IPS-15b (cell line): ENCODE results near the gene MYCN.
"Not testable (repeated sequence)": the region's sequence is repeated elsewhere in the genome, so short reads cannot be mapped to it uniquely, and the experiment has no call there.

Experiments
- H3K27me3 ChIP-seq: one replicate; pipeline ENCODE4 v1.6.1; 2013; ENCODE audit warnings: low read length; ENCODE audit not compliant: control insufficient read depth, insufficient read depth
- H3K36me3 ChIP-seq: one replicate; pipeline ENCODE4 v1.6.1; 2013; ENCODE audit warnings: low read length; ENCODE audit not compliant: control insufficient read depth, insufficient read depth
- H3K4me1 ChIP-seq: one replicate; pipeline ENCODE4 v1.6.1; 2013; ENCODE audit warnings: mild to moderate bottlenecking, low read length; ENCODE audit not compliant: control insufficient read depth, insufficient read depth
- H3K4me3 ChIP-seq: one replicate; pipeline ENCODE4 v1.5.1; 2013; ENCODE audit warnings: low read depth, low read length
- H3K9ac ChIP-seq: one replicate; pipeline ENCODE4 v1.6.1; 2013; ENCODE audit warnings: low read depth, mild to moderate bottlenecking, low read length
- H3K9me3 ChIP-seq: one replicate; pipeline ENCODE4 v1.6.1; 2013; ENCODE audit warnings: mild to moderate bottlenecking, low read length; ENCODE audit not compliant: control insufficient read depth, insufficient read depth

The MYCN gene

DNA sequence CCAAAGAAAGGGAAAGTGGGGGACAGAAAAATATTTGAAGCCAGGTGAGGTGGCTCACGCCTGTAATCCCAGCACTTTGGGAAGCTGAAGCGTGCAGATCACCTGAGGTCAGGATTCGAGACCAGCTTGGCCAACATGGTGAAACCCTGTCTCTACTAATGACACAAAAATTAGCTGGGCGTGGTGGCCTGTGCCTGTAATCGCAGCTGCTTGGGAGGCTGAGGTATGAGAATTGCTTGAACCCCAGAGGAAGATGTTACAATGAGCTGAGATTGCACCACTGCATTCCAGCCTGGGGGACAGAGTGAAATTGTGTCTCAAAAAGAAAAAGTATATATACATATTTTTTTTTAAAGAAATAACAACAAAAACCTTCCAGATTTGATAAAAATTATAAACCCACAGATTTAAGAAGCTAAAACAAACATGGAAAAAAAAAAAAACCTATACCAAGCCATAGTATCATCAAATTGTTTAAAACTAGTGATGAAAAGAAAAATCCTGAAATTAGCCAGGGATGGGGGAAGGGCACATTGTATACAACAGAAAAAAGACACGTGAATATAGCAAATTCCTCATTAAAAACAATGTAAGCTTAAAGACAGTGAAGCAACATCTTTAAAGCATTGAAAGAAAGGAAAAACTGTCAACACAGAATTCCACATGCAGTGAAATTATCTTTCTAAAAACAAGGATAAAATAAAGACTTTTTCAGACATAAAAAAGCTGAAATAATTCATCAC, 40.4 kb upstream of the MYCN start:
- Histone ChIP-seq H3K9ac (no peak overlapping the region), H3K4me1 (no peaks in the 10 kb centered on the region), H3K36me3 (no peaks in the 10 kb centered on the region), H3K4me3 (no peak overlapping the region), H3K9me3 (no peaks in the 10 kb centered on the region), H3K27me3 (no peaks in the 10 kb centered on the region)

DNA sequence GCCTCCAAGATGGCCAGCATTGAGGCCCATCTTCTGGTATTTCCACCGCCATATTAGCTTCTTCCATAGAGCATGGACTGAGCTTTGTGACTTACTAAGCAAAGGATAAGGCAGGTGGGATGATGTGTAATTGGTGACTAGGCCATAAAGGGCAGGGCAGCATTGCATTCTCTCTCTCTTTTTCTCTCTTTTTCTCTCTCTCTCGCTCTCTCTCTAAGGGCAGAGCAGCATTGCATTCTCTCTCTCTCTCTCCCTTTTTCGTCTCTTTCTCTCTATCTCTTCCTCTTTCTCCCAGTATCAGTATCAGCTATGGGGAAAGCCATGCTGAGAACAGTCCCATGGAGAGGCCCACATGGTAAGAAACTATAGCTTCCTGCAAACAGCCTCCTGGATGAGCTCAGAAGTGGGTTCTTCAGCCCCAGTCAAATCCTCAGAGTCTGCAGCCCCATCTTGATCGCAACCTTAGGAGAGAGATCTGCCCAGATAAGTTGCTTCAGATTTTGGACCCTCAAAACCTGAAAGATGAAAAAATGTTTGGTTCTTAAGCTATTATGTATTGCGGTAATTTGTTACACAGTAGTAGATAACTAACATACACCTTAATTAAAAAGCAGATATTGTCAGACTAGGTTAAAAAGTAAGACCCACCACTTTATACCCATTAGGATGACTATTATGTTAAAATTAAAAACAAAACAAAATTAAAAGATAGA, 39.1 kb upstream of the MYCN start:
- H3K4me3 ChIP-seq, result no peak overlapping the region
- H3K9me3 ChIP-seq, result no peaks in the 10 kb centered on the region
- no peaks in the 10 kb centered on the region for H3K36me3 ChIP-seq
- H3K4me1 ChIP-seq, result no peaks in the 10 kb centered on the region
- H3K9ac ChIP-seq, result no peak overlapping the region
- H3K27me3 ChIP-seq, result no peaks in the 10 kb centered on the region

DNA sequence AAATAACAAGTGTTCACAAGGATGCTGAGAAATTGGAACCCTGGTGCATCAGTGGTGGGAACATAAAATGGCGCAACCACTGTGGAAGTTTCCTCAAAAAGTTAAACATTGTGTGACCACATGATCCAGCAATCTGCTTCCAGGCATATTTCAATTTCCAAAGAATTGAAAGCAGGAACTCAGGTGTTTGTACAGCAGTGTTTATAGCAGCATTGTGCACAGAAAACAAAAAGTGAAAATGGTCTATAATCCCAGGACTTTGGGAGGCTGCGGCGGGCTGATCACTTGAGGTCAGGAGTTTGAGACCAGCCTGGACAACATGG, 38.6 kb upstream of the MYCN start:
- Histone ChIP-seq H3K9ac (no peak overlapping the region), H3K27me3 (no peaks in the 10 kb centered on the region), H3K9me3 (no peaks in the 10 kb centered on the region), H3K4me3 (no peak overlapping the region), H3K4me1 (no peaks in the 10 kb centered on the region), H3K36me3 (no peaks in the 10 kb centered on the region)

DNA sequence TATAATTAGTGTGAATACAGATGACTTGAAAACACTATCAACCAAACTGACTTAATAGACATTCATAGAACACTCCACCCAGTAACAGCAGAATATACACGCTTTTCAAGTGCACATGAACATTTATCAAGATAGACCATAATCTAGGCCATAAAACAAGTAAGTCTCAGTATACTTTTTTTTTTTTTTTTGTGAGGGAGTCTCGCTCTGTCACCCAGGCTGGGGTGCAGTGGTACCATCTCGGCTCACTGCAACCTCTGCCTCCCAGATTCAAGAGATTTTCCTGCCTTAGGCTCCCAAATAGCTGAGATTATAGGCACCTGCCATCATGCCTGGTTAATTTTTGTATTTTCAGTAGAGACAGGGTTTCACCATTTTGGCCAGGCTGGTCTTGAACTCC, 36.4 kb upstream of the MYCN start:
- H3K4me3 ChIP-seq, H3K27me3 ChIP-seq, H3K4me1 ChIP-seq, H3K36me3 ChIP-seq, H3K9ac ChIP-seq, H3K9me3 ChIP-seq: not testable (repeated sequence)

DNA sequence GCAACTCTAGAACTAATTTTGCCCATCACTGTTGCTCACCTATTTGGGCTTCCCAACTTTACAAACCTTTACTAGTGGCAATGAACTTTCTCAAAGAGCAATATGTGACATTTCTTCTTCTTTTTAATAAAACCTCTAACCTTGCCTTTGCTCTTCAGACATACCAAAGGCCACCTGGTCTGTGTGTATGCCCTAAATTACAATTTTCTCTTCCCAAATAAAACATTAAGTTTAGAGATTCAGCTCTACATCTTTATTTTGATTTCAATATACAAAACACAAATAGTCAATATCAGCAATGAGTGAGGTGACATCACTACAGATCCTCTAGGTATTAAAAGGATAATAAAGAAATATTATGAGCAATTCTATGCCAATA, 35.1 kb upstream of the MYCN start:
- H3K27me3 ChIP-seq, result no peaks in the 10 kb centered on the region
- H3K9me3 ChIP-seq, result no peaks in the 10 kb centered on the region
- H3K4me1 ChIP-seq, result no peaks in the 10 kb centered on the region
- H3K36me3 ChIP-seq, result no peaks in the 10 kb centered on the region
- no peak overlapping the region for H3K4me3 ChIP-seq
- no peak overlapping the region for H3K9ac ChIP-seq

DNA sequence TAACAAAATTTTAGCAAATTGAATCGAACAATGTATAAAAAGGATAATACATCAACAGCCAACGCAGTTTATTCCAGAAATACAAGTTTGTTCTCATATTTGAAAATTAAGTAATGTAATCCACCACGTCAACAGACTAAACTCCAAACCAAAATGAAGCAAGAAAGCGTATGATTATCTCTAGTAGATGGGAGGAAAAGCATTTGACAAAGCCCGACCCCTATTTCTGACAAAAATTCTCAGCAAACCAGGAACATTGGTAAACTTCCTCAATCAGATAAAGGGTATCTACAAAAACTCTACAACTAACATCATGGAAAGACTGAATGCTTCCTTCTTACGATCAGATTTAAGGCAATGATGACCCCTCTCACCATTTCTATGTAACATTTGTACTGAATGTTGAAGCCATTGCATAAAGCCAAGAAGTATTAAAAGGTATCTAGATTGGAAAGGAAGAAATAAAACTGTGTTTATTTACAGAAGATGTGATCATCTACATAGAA, 34.3 kb upstream of the MYCN start:
- no peaks in the 10 kb centered on the region for H3K27me3 ChIP-seq
- no peaks in the 10 kb centered on the region for H3K36me3 ChIP-seq
- H3K9ac ChIP-seq, result no peak overlapping the region
- no peaks in the 10 kb centered on the region for H3K4me1 ChIP-seq
- H3K9me3 ChIP-seq, result no peaks in the 10 kb centered on the region
- H3K4me3 ChIP-seq, result no peak overlapping the region

DNA sequence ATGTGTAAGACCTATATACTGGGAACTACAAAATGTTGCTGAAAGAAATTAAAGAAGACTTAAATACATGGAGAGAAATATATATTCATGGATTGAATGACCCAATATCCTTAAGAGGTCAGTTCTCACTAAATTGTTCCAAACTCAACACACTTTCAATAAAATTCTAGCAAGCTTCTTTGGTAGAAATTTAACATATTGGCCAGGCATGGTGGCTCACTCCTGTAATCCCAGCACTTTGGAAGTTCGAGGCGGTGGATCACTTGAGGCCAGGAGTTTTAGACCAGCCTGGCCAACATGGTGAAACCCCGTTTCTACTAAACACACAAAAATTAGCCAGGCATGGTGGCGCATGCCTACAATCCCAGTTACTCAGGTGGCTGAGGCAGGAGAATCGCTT, 33.6 kb upstream of the MYCN start:
- Histone ChIP-seq H3K9me3 (no peaks in the 10 kb centered on the region), H3K4me3 (no peak overlapping the region), H3K27me3 (no peaks in the 10 kb centered on the region), H3K36me3 (no peaks in the 10 kb centered on the region), H3K4me1 (no peaks in the 10 kb centered on the region), H3K9ac (no peak overlapping the region)

DNA sequence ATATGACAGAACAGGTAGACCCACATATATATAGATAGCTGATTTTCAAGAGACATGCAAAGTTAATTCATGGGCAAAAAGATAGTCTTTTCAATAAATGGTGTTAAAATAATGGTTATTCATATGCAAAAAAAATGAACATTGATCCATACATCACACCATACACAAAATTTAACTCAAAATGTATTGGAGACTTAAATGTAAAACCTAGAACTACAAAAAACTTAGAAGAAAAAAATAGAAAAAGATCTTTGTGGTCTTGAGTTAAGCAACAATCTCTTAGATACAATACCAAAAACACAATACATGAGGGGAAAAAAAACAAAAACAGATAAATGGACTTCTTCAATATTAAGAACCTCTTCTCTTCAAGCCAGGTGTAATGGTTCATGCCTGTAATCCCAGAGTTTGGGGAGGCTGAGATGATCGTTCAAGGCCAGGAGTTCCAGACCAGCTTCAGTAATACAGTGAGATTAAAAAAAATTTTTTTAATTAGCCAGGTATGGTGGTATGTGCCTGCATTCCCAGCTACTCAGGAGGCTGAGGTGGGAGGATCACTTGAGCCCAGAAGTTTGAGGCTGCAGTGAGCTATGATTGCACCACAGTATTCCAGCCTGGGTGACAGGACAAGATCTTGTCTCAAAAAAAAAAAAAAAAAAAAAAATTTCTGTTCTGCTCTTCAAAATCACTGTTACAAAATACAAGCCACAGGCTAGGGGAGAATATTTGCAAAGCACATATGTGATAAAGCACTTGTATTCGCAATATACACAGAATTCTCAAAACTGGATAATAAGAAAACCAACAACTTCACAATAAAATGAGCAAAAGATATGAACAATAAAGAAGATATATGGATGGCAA, 32.7 kb upstream of the MYCN start:
- no peak overlapping the region for H3K4me3 ChIP-seq
- no peaks in the 10 kb centered on the region for H3K36me3 ChIP-seq
- no peaks in the 10 kb centered on the region for H3K9me3 ChIP-seq
- H3K9ac ChIP-seq, result no peak overlapping the region
- H3K27me3 ChIP-seq, result no peaks in the 10 kb centered on the region
- no peaks in the 10 kb centered on the region for H3K4me1 ChIP-seq

DNA sequence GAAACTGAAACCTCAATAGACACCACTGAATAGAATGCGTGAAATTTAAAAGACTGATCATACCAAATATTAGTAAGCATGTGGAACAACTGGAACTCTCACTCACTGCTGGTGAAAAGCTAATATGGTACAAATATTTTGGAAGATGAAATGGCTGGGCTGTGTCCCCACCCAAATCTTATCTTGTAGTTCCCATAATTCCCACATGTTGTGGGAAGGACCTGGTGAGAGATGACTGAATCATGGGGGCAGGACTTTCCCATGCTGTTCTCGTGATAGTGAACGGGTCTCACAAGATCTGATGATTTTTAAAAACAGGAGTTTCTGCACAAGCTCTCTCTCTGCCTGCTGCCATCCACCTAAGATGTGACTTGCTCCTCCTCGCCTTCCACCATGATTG, 32.0 kb upstream of the MYCN start:
- H3K9ac ChIP-seq, result no peak overlapping the region
- H3K36me3 ChIP-seq, result no peaks in the 10 kb centered on the region
- H3K4me1 ChIP-seq, result no peaks in the 10 kb centered on the region
- no peaks in the 10 kb centered on the region for H3K27me3 ChIP-seq
- H3K9me3 ChIP-seq, result no peaks in the 10 kb centered on the region
- H3K4me3 ChIP-seq, result no peak overlapping the region

DNA sequence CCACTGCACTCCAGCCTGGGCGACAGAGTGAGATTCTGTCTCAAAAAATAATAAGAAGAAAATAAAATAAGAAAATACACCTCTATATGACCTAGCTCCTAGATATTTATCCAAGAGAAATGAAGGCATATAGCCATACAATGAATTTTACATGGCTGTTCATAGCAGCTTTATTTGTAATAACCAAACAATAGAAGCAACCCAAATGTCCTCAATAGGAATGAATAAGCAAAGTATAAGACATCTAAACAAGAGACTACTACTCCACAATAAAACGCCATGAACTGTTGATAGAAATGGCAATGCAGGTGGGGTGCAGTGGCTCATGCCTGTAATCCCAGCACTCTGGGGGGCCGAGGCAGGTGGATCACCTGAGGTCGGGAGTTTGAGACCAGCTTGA, 31.2 kb upstream of the MYCN start:
- no peak overlapping the region for H3K4me3 ChIP-seq
- no peaks in the 10 kb centered on the region for H3K36me3 ChIP-seq
- no peaks in the 10 kb centered on the region for H3K4me1 ChIP-seq
- no peak overlapping the region for H3K9ac ChIP-seq
- H3K27me3 ChIP-seq, result no peaks in the 10 kb centered on the region
- no peaks in the 10 kb centered on the region for H3K9me3 ChIP-seq

DNA sequence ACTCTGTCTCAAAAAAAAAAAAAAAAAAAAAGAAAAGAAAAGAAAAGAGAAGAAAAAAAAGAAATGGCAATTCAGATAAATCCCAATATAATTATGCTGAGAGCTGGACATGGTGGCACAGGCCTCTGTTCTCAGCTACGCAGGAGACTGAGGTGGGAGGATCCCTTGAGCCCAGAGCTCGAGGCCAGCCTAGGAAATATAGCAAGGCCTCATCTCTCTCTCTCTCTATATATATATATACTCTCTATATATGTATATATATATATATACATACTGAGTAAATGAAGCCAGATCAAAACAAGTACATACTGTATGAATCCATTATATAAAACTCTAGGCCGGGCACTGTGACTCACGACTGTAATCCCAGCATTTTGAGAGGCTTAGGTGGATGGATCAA, 30.6 kb upstream of the MYCN start:
- H3K4me1 ChIP-seq, result no peaks in the 10 kb centered on the region
- no peak overlapping the region for H3K4me3 ChIP-seq
- no peak overlapping the region for H3K9ac ChIP-seq
- no peaks in the 10 kb centered on the region for H3K36me3 ChIP-seq
- H3K27me3 ChIP-seq, result no peaks in the 10 kb centered on the region
- H3K9me3 ChIP-seq, result no peaks in the 10 kb centered on the region

DNA sequence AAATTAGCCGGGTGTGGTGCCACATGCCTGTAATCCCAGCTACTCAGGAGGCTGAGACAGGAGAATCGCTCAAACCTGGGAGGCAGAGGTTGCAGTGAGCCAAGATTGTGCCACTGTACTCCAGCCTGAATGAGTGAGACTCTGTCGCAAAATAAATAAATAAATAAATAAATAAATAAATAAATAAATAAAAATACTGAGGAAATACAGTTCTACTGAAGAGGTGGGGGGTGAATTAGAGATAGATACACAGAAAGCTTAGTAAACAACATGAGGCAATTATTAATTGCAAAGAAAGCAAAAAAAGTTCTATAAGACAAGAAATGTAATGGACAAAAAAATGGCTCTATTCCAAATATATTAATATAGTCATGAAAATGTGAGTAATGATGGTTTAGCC, 29.1 kb upstream of the MYCN start:
- not testable (repeated sequence) for H3K27me3 ChIP-seq, H3K9me3 ChIP-seq, H3K4me3 ChIP-seq, H3K36me3 ChIP-seq, H3K9ac ChIP-seq, H3K4me1 ChIP-seq
